Activated CD8-positive, alpha-beta T cell treated with anti-CD3 and anti-CD28 coated beads, Interleukin-2, amount 10 ng/mL, durations not matched to agents 7 days and 5 days (primary cell): ENCODE data around the gene RANBP9. TPM values are rescaled to one million over a fixed set of nuclear protein-coding genes. Genes with fewer than 3 reads are reported as not detected.

Experiments
- ATAC-seq: fragments of 150-1000 bp; cut with Tn5 transposase; one replicate; pipeline ENCODE4 v1.10.0; 2021; ENCODE audit warnings: moderate library complexity
- CTCF ChIA-PET: fragments of 350-600 bp; sonication (Branson Sonifier 250); formaldehyde crosslinking; loops from one replicate; lab custom pipeline; 2021; ENCODE audit warnings: antibody characterized with exemption; lab: Charles Lee
- POLR2A ChIA-PET: fragments of 350-600 bp; sonication (Branson Sonifier 250); formaldehyde crosslinking; loops from one replicate; lab custom pipeline; 2021; ENCODE audit warnings: antibody characterized with exemption; lab: Charles Lee
- DNase-seq: peaks from one replicate; pipeline ENCODE4 v3.0.0-alpha.2; 2020
- H3K27ac Mint-ChIP-seq: one replicate; pipeline ENCODE4 v1.8.0; 2021; ENCODE audit warnings: mild to moderate bottlenecking, mixed read lengths
- H3K27me3 Mint-ChIP-seq: one replicate; pipeline ENCODE4 v1.8.0; 2021; ENCODE audit warnings: low read depth, mixed read lengths
- H3K36me3 Mint-ChIP-seq: one replicate; pipeline ENCODE4 v1.8.0; 2021; ENCODE audit warnings: low read depth, mixed read lengths
- H3K4me1 Mint-ChIP-seq: one replicate; pipeline ENCODE4 v1.8.0; 2021; ENCODE audit warnings: low read depth, mixed read lengths
- H3K4me3 Mint-ChIP-seq: one replicate; pipeline ENCODE4 v1.8.0; 2021; ENCODE audit warnings: mild to moderate bottlenecking, mixed read lengths
- H3K9me3 Mint-ChIP-seq: one replicate; pipeline ENCODE4 v1.8.0; 2022; ENCODE audit warnings: mixed read lengths; ENCODE audit not compliant: insufficient read depth
- total RNA-seq, 2 experiments: library from RNA; stranded (reverse); gene quantifications; one replicate each; pipeline ENCODE4 v1.2.3, GENCODE V29; 2021

RANBP9 gene
- total RNA-seq, 2 experiments from 2014 or later = 50.0 to 53.4 TPM

- H3K36me3 Mint-ChIP-seq = peaks cover 31% of the 10 kb centered on the region
- H3K27me3 Mint-ChIP-seq = no peaks in the 10 kb centered on the region
- no peak overlapping the region for H3K4me3 Mint-ChIP-seq
- POLR2A ChIA-PET = no interaction called here
- H3K9me3 Mint-ChIP-seq = peaks cover 13% of the 10 kb centered on the region
- CTCF ChIA-PET = interaction anchor here (0.7 kb wide), 1 partner anchor 44 kb away, joined by 3 read pairs; the partner anchor contains the start of gene RANBP9
- H3K4me1 Mint-ChIP-seq = peaks cover 70% of the 10 kb centered on the region
- no peak for DNase-seq
- H3K27ac Mint-ChIP-seq = no peak overlapping the region
- ATAC-seq = no peak
These were observed 44.0 kb downstream of the RANBP9 start for GRCh38 chr6:13667655-13668054.

- Mint-ChIP-seq H3K27ac (no peak overlapping the region), H3K27me3 (no peaks in the 10 kb centered on the region)
These were observed 45.2 kb downstream of the RANBP9 start for GRCh38 chr6:13666194-13667105.

GRCh38 chr6:13664703-13665352 lies 46.8 kb downstream of the RANBP9 start:
- CTCF ChIA-PET = interaction anchor here (1.9 kb wide), 1 partner anchor 10 kb away, joined by 4 read pairs; no protein-coding TSS in a partner anchor
- POLR2A ChIA-PET = no interaction called here
- no peaks in the 10 kb centered on the region for H3K27me3 Mint-ChIP-seq
- DNase-seq = no peak
- H3K9me3 Mint-ChIP-seq = peaks cover 10% of the 10 kb centered on the region
- H3K4me1 Mint-ChIP-seq = peaks cover 76% of the 10 kb centered on the region
- no peak overlapping the region for H3K4me3 Mint-ChIP-seq
- ATAC-seq = no peak
- peaks cover 25% of the 10 kb centered on the region for H3K36me3 Mint-ChIP-seq
- no peak overlapping the region for H3K27ac Mint-ChIP-seq

More at GRCh38 chr6:13666194-13667105, 45.2 kb downstream of the RANBP9 start:
- H3K9me3 Mint-ChIP-seq = peaks cover 13% of the 10 kb centered on the region
- ATAC-seq (no peak), DNase-seq (no peak)
- ChIA-PET POLR2A (no interaction called here), CTCF (interaction anchor here (0.8 kb wide), 1 partner anchor 1960 kb away, joined by 3 read pairs; no protein-coding TSS in a partner anchor)
- H3K4me1 Mint-ChIP-seq = peaks cover 71% of the 10 kb centered on the region
- H3K36me3 Mint-ChIP-seq = peaks cover 31% of the 10 kb centered on the region
- H3K4me3 Mint-ChIP-seq = no peak overlapping the region

- no peak for DNase-seq
These were observed 47.6 kb downstream of the RANBP9 start for GRCh38 chr6:13663986-13664385.

GRCh38 chr6:13662651-13663334 lies 48.8 kb downstream of the RANBP9 start:
- ChIA-PET CTCF (interaction anchor here (1.5 to 1.9 kb wide), 2 partner anchors 12 to 32 kb away, joined by 4 read pairs; no protein-coding TSS in a partner anchor), POLR2A (no interaction called here)
- Mint-ChIP-seq H3K27ac (no peak overlapping the region), H3K27me3 (no peaks in the 10 kb centered on the region), H3K4me1 (peaks cover 56% of the 10 kb centered on the region), H3K4me3 (no peak overlapping the region), H3K36me3 (peaks cover 8% of the 10 kb centered on the region), H3K9me3 (no peaks in the 10 kb centered on the region)
- ATAC-seq = no peak
- no peak for DNase-seq

More at GRCh38 chr6:13663986-13664385, 47.6 kb downstream of the RANBP9 start:
- no peaks in the 10 kb centered on the region for H3K27me3 Mint-ChIP-seq
- H3K27ac Mint-ChIP-seq = no peak overlapping the region
- H3K9me3 Mint-ChIP-seq = peaks cover 6% of the 10 kb centered on the region
- ChIA-PET POLR2A (no interaction called here), CTCF (interaction anchor here (0.9 to 1.9 kb wide), 3 partner anchors 11 to 39 kb away, joined by 3 to 4 read pairs (median 4); no protein-coding TSS in a partner anchor)
- peaks cover 67% of the 10 kb centered on the region for H3K4me1 Mint-ChIP-seq
- no peak for ATAC-seq
- no peak overlapping the region for H3K4me3 Mint-ChIP-seq
- H3K36me3 Mint-ChIP-seq = peaks cover 17% of the 10 kb centered on the region

DNA sequence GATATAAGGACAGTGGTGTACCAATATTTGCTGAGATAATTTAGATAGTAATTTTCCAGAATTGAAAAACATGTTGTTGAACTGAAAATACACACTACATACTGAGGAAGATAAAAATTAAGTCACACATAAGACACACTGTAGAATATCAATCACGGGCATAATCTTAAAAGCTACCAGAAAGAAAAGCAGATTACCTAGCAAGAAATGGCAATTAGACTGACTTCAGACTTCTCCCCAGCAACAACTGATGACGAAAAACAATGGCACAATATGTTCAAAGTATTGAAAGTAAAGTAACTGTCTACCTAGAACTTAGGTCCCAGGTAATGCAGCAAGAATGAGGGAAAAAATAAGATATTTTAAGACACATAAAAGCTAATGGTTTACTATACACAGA lies 50.0 kb downstream of the RANBP9 start:
- Mint-ChIP-seq H3K27me3 (no peaks in the 10 kb centered on the region), H3K27ac (no peak overlapping the region), H3K4me1 (peaks cover 47% of the 10 kb centered on the region), H3K9me3 (no peaks in the 10 kb centered on the region), H3K4me3 (no peak overlapping the region), H3K36me3 (peaks cover 7% of the 10 kb centered on the region)
- CTCF ChIA-PET = interaction anchor here (0.8 kb wide), 1 partner anchor 102 kb away, joined by 3 read pairs; no protein-coding TSS in a partner anchor
- DNase-seq (no peak), ATAC-seq (no peak)
- POLR2A ChIA-PET = no interaction called here

DNA sequence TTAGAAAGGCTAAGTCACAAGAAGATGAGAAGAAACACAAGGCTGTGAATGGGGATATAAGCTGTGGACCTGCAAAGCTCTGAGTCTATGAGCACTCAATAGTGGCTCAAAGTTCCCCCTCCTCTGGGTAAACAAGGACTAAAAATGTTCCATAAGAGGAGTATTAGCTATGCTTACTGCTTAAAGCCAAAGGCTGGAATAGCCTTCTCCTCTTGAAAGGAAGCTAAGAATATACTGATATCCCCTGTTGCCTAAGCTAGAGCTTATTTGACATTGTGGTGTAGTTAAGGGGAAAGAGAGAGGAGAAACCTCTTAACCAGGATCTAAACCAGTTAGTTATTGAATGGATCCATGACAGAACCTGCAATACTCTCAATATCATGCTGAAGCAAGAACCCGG lies 50.7 kb downstream of the RANBP9 start:
- ChIA-PET POLR2A (no interaction called here), CTCF (no interaction called here)
- DNase-seq (no peak), ATAC-seq (no peak)
- H3K4me1 Mint-ChIP-seq = peaks cover 41% of the 10 kb centered on the region
- no peaks in the 10 kb centered on the region for H3K9me3 Mint-ChIP-seq
- no peak overlapping the region for H3K27ac Mint-ChIP-seq
- H3K4me3 Mint-ChIP-seq = no peak overlapping the region
- H3K27me3 Mint-ChIP-seq = no peaks in the 10 kb centered on the region
- peaks cover 8% of the 10 kb centered on the region for H3K36me3 Mint-ChIP-seq

- CTCF ChIA-PET = interaction anchor here (1.3 kb wide), 1 partner anchor 35 kb away, joined by 3 read pairs; no protein-coding TSS in a partner anchor
- POLR2A ChIA-PET = no interaction called here
- peaks cover 39% of the 10 kb centered on the region for H3K4me1 Mint-ChIP-seq
These were observed 51.4 kb downstream of the RANBP9 start for GRCh38 chr6:13660273-13660672.

DNA sequence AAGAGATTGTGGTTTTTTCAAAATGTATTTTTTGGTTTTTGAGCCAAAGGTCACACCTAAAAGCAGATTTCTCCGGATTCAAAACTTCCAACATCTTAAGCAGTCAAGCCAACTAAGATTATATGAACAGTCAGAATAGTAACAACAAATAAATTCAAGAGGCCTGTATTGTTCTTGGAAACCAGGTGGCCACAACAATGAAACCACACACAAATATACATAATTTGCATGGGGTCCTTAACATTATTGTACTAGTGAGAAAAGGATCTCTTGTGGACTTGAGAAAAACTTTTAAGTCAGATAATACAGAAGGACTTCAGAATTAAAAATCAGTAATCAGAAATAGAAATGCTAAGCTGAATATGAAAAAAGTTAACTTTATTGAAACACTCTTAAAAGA lies 55.9 kb downstream of the RANBP9 start:
- H3K36me3 Mint-ChIP-seq = peaks cover 19% of the 10 kb centered on the region
- CTCF ChIA-PET = interaction anchor here (1.4 kb wide), 1 partner anchor 31 kb away, joined by 3 read pairs; no protein-coding TSS in a partner anchor
- ATAC-seq (no peak), DNase-seq (no peak)
- no peaks in the 10 kb centered on the region for H3K9me3 Mint-ChIP-seq
- H3K4me3 Mint-ChIP-seq = no peak overlapping the region
- H3K27ac Mint-ChIP-seq = no peak overlapping the region
- H3K27me3 Mint-ChIP-seq = no peaks in the 10 kb centered on the region
- H3K4me1 Mint-ChIP-seq = peaks cover 8% of the 10 kb centered on the region
- POLR2A ChIA-PET = no interaction called here

More at GRCh38 chr6:13660273-13660672, 51.4 kb downstream of the RANBP9 start:
- H3K27me3 Mint-ChIP-seq = no peaks in the 10 kb centered on the region
- H3K4me3 Mint-ChIP-seq = no peak overlapping the region
- DNase-seq (no peak), ATAC-seq (no peak)
- H3K9me3 Mint-ChIP-seq = no peaks in the 10 kb centered on the region
- H3K27ac Mint-ChIP-seq = no peak overlapping the region
- H3K36me3 Mint-ChIP-seq = peaks cover 10% of the 10 kb centered on the region

DNA sequence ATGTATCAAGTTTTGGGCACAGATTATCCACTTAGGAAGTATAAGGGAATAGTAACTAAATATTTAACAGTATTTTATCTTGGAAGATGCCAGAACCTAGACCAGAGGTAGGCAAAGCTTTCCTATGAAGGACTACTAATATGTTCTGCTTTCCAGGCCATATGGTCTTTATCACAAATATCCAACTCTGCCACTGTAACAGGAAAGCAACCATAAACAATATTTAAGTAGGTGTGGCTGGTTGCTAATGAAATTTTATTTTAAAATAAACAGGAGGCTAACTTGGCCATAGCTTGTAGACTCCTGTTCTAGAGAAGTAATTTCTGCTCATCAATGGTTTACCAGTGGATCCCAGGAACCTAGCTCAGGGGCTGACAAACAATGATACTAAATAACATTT lies 57.1 kb downstream of the RANBP9 start:
- no peak for ATAC-seq

DNA sequence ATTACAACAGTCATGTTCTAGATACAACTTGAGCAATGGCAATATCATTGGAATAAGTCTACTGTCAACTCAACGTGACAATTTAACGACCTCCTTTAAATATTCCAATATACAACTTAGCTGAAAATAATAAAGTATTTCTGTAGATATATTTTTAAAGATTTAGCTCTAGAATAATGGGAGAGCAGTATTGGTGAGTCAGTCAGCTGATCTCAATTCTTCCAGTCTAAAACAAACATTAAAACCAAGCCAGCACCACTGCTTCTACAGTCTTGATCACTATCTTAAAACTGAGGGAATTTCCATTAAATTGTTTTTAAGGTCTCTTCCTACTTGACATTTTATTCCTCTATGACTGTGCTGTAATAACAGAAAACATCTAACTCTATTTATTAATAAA lies 58.3 kb downstream of the RANBP9 start:
- Mint-ChIP-seq H3K36me3 (peaks cover 24% of the 10 kb centered on the region), H3K9me3 (no peaks in the 10 kb centered on the region), H3K27me3 (no peaks in the 10 kb centered on the region), H3K27ac (no peak overlapping the region), H3K4me1 (peaks cover 10% of the 10 kb centered on the region), H3K4me3 (no peak overlapping the region)
- ChIA-PET CTCF (interaction anchor here (1.2 to 1.6 kb wide), 2 partner anchors 42 to 56 kb away, joined by 3 to 6 read pairs; no protein-coding TSS in a partner anchor), POLR2A (no interaction called here)
- ATAC-seq (no peak), DNase-seq (no peak)

More for the DNA sequence above, 57.1 kb downstream of the RANBP9 start:
- ChIA-PET POLR2A (no interaction called here), CTCF (no interaction called here)
- no peaks in the 10 kb centered on the region for H3K27me3 Mint-ChIP-seq
- peaks cover 24% of the 10 kb centered on the region for H3K36me3 Mint-ChIP-seq
- H3K4me3 Mint-ChIP-seq = no peak overlapping the region
- no peaks in the 10 kb centered on the region for H3K9me3 Mint-ChIP-seq
- H3K27ac Mint-ChIP-seq = no peak overlapping the region
- DNase-seq = no peak
- H3K4me1 Mint-ChIP-seq = peaks cover 8% of the 10 kb centered on the region
